ENCODE measurements around the gene BICD1.

DNA sequence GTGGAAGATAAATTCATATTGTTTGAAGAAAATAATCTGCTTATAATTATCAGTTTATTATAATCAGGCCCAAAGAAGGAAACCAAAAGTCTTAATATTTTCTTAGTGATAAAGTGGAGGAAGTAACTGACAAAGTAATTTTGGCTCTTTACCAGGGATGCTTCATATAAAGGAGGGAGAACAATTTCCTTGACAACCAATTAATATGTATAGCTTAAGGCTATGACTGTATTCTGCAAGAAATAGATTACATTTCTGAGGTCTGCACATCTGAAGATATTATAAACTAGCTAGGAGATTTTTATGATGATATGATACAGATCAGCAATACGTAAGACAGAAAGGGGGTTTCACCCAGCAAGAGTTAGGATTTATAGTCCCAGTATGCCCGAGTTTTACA is 90.8 kb downstream of the BICD1 start:
- TF ChIP-seq CTCF (conservative IDR thresholded peaks at IDR 0.05): no peak
- TF ChIP-seq ZFX (IDR thresholded peaks at IDR 0.05): no peak
